Rectal smooth muscle tissue (tissue), 1 donor: Measurements from ENCODE around the gene SLC24A1.

ENCODE experiments used
- H3K27ac ChIP-seq: one replicate; pipeline ENCODE4 v1.7.0; 2013; ENCODE audit warnings: low read depth, low read length, inconsistent platforms
- H3K27me3 ChIP-seq: one replicate; pipeline ENCODE4 v1.7.0; 2013; ENCODE audit warnings: low read length; ENCODE audit not compliant: control insufficient read depth, insufficient read depth
- H3K36me3 ChIP-seq: one replicate; pipeline ENCODE4 v1.7.0; 2013; ENCODE audit warnings: low read length; ENCODE audit not compliant: control insufficient read depth, insufficient read depth
- H3K4me1 ChIP-seq: one replicate; pipeline ENCODE4 v1.7.0; 2013; ENCODE audit warnings: low read length; ENCODE audit not compliant: control insufficient read depth, insufficient read depth
- H3K4me3 ChIP-seq: one replicate; pipeline ENCODE4 v1.7.0; 2013; ENCODE audit warnings: low read length
- H3K9ac ChIP-seq: one replicate; pipeline ENCODE4 v1.7.0; 2013; ENCODE audit warnings: low read length

The SLC24A1 gene

DNA sequence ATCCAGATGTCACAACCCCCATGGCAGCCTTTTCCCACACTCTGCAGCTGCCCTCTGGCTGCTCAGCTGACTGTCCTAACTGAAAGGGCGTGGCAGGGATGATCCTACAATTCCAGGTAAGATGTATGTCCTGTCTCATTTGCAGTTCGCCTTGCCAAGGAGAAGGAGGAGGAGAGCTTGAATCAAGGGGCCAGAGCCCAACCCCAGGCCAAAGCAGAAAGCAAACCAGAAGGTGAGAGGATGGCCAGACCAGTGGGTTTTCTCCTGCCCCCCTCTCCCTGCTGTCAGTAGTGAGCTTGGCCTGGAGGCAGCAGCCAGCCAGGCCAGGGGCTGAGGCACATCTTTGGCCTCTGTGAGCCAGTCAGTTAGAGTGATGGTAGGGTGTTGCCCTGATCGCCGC lies 22.5 kb downstream of the SLC24A1 start:
- H3K36me3 ChIP-seq: no peaks in the 10 kb centered on the region
- no peak overlapping the region for H3K4me3 ChIP-seq
- H3K27ac ChIP-seq: no peak overlapping the region
- no peak overlapping the region for H3K9ac ChIP-seq
- H3K4me1 ChIP-seq: no peaks in the 10 kb centered on the region
- no peaks in the 10 kb centered on the region for H3K27me3 ChIP-seq

DNA sequence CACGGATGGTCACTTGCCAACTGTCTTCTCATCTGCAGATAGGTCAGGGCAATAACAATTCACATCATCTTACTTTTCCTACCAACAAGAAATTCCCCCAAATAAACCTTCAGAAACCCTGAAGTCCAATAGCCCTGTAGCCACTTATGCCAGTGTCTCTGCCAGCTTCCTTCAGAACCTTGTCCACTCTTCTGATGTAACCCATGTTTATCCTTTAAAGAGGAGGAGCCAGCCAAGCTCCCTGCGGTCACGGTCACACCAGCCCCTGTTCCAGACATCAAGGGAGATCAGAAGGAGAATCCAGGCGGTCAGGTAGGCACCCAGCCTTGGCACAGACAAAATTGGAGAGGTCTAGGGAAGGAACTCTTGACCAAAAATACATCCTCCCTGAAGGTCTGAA lies 23.7 kb downstream of the SLC24A1 start:
- Histone ChIP-seq H3K9ac (no peak overlapping the region), H3K4me1 (no peaks in the 10 kb centered on the region), H3K4me3 (no peak overlapping the region), H3K36me3 (no peaks in the 10 kb centered on the region), H3K27ac (no peak overlapping the region), H3K27me3 (no peaks in the 10 kb centered on the region)

- H3K27me3 ChIP-seq: no peaks in the 10 kb centered on the region
- H3K4me1 ChIP-seq: no peaks in the 10 kb centered on the region
- H3K36me3 ChIP-seq: peaks cover 5% of the 10 kb centered on the region
- H3K27ac ChIP-seq: no peak overlapping the region
- H3K4me3 ChIP-seq: no peak overlapping the region
- no peak overlapping the region for H3K9ac ChIP-seq
These were observed 24.7 kb downstream of the SLC24A1 start for GRCh38 chr15:65646486-65646885.

GRCh38 chr15:65650312-65651041 lies 28.7 kb downstream of the SLC24A1 start:
- no peak overlapping the region for H3K27ac ChIP-seq
- no peak overlapping the region for H3K9ac ChIP-seq
- no peak overlapping the region for H3K4me3 ChIP-seq
- no peaks in the 10 kb centered on the region for H3K4me1 ChIP-seq
- peaks cover 5% of the 10 kb centered on the region for H3K36me3 ChIP-seq
- H3K27me3 ChIP-seq: no peaks in the 10 kb centered on the region

- peaks cover 5% of the 10 kb centered on the region for H3K36me3 ChIP-seq
- H3K27ac ChIP-seq: no peak overlapping the region
These were observed 29.2 kb downstream of the SLC24A1 start for GRCh38 chr15:65651042-65651322.

DNA sequence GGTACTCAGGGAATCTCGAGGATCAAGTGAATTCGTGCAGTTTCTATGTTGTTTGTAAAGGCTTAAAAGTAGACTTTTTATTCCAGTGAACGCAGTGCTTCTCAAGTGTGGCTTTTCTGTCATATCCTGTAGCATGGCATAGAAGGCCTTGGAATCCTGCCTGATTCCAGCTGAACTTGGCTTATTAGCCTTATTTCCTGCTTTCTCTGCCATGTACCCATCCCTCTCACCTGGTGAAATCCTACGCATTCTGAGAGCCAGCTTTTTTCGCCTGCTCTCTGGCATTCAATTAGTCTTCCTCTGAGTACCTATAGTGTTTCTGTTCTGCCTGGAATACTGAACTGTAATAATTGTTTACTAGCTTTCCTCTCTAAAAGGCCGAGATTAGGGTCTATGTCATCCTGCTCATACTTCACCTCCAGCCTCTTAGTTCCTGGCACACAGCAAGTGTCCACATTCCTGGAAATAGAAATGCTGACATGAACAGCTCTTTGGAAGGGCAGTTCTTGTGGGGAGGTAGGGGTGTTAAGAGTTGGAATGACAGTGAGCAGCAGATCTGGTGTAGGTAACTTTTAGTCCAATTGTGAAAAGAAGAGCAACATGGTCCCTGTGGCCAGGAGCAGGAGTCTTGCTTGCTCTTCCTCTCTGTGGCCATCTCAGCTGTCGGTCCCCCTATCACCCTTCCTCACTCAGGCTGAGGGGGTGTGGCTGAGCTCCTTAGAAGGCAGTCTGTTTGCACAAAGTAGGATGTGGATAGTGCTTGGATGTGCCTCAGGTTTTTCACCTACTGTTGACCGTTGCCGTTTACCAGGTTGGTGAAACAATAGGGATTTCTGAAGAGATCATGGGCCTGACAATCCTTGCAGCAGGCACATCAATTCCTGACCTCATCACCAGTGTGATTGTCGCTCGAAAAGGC lies 30.4 kb downstream of the SLC24A1 start:
- no peaks in the 10 kb centered on the region for H3K27me3 ChIP-seq

More at GRCh38 chr15:65651042-65651322, 29.2 kb downstream of the SLC24A1 start:
- Histone ChIP-seq H3K27me3 (no peaks in the 10 kb centered on the region), H3K4me1 (no peaks in the 10 kb centered on the region), H3K9ac (no peak overlapping the region), H3K4me3 (no peak overlapping the region)

DNA sequence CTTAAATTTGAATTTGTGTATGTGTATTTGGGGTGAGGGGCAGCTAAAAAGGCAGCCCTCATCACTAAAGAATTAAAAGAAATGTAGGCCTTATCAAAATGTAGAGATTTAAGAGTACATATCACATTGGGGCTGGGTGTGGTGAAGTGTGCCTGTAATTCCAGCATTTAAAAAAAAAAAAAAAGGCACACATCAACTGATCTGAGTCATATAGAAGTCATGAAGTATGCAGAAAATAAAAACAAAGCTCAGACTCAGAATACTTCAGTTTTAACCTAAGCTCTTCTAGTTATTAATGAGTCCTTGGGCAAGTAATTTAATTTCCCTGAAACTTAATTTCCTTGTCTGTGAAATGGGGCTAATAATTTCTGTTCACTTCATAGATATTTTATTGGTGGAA lies 31.6 kb downstream of the SLC24A1 start:
- H3K9ac ChIP-seq: no peak overlapping the region
- H3K36me3 ChIP-seq: peaks cover 5% of the 10 kb centered on the region
- no peaks in the 10 kb centered on the region for H3K27me3 ChIP-seq
- H3K4me3 ChIP-seq: no peak overlapping the region
- no peak overlapping the region for H3K27ac ChIP-seq
- no peaks in the 10 kb centered on the region for H3K4me1 ChIP-seq

More for the DNA sequence above, 30.4 kb downstream of the SLC24A1 start:
- no peak overlapping the region for H3K9ac ChIP-seq
- H3K4me3 ChIP-seq: no peak overlapping the region
- H3K27ac ChIP-seq: no peak overlapping the region
- peaks cover 5% of the 10 kb centered on the region for H3K36me3 ChIP-seq
- H3K4me1 ChIP-seq: no peaks in the 10 kb centered on the region

- Histone ChIP-seq H3K27me3 (no peaks in the 10 kb centered on the region), H3K4me1 (no peaks in the 10 kb centered on the region), H3K36me3 (peaks cover 5% of the 10 kb centered on the region), H3K27ac (no peak overlapping the region), H3K4me3 (no peak overlapping the region), H3K9ac (no peak overlapping the region)
These were observed 32.2 kb downstream of the SLC24A1 start for GRCh38 chr15:65653801-65654521.

DNA sequence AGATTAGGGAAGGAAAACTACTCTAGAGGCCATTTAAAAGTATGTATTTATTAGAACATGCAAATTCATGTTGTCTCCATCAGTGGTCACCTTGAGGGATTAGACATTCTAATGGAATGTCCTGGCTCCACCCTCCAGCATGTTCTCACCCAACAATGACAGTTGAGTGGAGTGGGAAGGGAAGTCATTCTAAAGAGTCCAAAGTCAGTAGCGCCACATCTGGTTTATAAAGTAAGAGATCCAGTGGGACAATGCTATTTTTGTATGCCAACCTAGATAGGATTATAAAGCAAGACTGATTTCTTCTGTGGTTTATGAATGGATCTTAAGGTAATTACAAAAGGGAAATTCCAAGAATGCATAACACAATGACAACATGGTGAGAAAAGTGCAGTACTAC lies 33.3 kb downstream of the SLC24A1 start:
- Histone ChIP-seq H3K4me3 (no peak overlapping the region), H3K9ac (no peak overlapping the region), H3K36me3 (peaks cover 5% of the 10 kb centered on the region), H3K27ac (no peak overlapping the region), H3K4me1 (no peaks in the 10 kb centered on the region), H3K27me3 (no peaks in the 10 kb centered on the region)

GRCh38 chr15:65655457-65655856 lies 33.7 kb downstream of the SLC24A1 start:
- Histone ChIP-seq H3K9ac (no peak overlapping the region), H3K4me1 (no peaks in the 10 kb centered on the region), H3K27me3 (no peaks in the 10 kb centered on the region), H3K36me3 (peaks cover 5% of the 10 kb centered on the region), H3K27ac (no peak overlapping the region), H3K4me3 (no peak overlapping the region)

DNA sequence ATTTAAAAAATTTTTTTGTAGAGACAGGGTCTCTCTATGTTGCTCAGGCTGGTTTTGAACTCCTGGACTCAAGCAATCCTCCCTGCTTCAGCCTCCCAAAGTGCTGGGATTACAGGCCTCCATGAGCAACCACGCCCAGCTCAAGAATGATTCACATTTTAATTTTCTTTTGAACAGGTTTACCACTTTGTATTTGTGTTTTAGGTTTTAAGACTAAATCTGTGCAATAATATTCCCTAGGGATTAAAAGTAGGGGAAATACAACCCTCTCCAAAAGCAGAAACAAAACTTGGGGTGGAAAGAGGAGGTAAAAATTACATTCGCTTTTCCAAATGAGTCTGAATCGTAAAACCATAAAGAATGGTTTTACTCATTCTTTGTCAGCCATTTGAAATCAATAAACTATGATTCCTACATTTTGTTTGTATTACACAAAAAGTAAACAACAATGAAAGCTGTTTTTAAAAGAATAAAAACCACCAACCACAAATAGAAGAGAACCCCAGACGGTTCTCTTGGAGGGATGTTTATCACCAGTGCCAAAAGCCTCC lies 37.8 kb downstream of the SLC24A1 start:
- Histone ChIP-seq H3K4me3 (no peak overlapping the region), H3K27me3 (no peaks in the 10 kb centered on the region), H3K9ac (no peak overlapping the region), H3K36me3 (no peaks in the 10 kb centered on the region), H3K4me1 (no peaks in the 10 kb centered on the region), H3K27ac (no peak overlapping the region)

DNA sequence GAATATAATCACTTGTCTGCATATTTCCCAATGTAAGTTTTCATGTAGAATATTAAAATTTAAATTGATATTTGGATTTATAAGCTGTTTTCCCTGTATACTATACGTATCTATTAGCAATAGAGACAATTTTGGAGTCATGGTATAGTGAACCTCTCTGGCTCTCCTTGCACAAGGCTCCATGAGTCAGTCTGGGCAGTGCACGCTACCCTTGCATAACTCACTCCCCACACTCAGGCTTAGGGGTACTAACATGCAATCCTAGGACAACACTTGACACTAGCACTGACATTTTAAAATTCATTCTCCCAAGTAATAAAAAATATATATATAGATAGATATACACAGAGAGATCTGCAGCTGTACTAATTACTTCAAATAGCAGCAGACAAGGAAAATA lies 39.2 kb downstream of the SLC24A1 start:
- Histone ChIP-seq H3K4me1 (no peaks in the 10 kb centered on the region), H3K36me3 (no peaks in the 10 kb centered on the region)

More for the DNA sequence above, 39.2 kb downstream of the SLC24A1 start:
- Histone ChIP-seq H3K9ac (no peak overlapping the region), H3K27me3 (no peaks in the 10 kb centered on the region), H3K4me3 (no peak overlapping the region), H3K27ac (no peak overlapping the region)
